Kasumi-1 (cell line): Measurements from ENCODE around the gene FBLN5.
A peak's percentile ranks its signal among the peaks of the same experiment; 100 is the strongest.

Experiments
- DNase-seq, 2 experiments: peaks; one replicate each; lab custom pipeline; 2025; lab: John Stamatoyannopoulos, UW

The FBLN5 gene

DNA sequence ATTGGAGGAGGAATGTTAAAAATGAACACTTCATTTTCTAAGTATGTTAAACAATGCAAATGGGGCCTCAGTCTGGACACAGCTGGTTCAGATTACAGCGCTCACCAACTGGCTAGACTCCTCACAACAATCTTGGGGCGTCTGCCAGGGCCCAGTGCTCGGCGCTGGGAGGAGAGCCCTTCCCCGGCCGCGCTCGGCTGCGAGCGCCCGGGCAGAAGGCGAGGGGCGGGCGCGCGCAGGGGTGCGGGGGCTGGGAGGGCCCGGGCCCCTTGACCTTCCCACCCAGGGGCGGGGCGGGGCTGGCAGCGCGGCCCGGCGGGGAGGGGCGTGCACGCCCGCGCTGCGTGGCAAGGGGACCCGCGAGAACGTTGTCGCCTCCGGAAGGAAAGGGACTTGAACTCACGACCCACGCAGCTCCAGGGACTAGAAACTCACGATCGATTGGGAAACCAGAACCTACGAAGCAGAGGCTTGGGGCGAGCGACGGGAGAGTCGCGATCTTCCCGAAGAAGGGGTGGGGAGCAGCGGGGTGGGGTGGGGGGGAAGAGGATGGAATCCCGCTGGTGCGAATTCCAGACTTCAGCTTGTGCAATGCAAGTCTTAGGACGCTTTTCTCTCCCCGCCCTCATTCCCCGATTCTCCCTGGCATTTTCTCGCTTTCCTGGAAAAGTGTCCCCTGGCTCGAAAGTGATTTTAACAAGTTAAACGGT is at the start of gene FBLN5:
TSS of gene FBLN5 (minus strand) at position 220 of the 710 bp plus-strand sequence. CDS start 465 bp downstream, outside the sequence.
- DNase-seq: no peak

DNA sequence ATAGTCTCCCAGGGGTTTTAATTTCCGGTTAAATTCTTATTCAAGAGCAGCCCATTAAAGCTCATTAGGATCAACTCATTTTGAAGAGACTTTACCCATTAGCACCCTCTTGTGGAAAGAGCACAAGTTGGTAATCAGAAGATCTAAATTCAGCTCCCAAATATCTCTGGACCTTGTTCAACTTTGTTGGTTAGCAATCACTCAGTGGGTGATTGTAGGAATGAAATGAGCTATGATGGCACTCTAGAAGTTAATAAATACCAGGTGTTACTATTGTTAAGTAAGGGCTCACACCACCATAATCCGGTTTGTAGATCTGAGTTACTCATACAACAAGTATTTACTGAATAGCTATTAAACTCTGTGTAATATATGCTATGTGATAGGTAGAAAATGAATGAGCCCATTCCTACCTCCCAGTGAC is 49.5 kb upstream of the FBLN5 start:
- DNase-seq: peak; percentile 61 to 77

DNA sequence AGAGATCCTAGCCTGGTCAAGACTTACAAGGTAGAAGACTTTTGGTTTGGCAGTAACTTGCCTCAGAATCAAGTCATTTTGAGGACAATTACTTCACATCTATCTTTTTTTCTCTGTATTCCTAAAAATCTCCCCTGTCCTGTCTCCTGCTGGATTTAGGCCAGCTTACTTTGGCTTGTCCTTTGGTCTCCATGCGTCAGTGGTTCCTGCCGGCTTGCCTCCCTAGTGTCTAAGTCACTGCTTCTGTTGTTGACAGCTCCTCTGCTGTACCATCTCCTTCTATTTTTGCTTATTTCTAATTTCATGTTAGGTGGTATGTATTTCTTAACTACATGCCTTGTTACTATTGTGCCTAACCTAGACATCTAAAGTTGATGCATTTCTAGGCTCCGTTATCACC is 39.7 kb upstream of the FBLN5 start:
- DNase-seq: no peak

DNA sequence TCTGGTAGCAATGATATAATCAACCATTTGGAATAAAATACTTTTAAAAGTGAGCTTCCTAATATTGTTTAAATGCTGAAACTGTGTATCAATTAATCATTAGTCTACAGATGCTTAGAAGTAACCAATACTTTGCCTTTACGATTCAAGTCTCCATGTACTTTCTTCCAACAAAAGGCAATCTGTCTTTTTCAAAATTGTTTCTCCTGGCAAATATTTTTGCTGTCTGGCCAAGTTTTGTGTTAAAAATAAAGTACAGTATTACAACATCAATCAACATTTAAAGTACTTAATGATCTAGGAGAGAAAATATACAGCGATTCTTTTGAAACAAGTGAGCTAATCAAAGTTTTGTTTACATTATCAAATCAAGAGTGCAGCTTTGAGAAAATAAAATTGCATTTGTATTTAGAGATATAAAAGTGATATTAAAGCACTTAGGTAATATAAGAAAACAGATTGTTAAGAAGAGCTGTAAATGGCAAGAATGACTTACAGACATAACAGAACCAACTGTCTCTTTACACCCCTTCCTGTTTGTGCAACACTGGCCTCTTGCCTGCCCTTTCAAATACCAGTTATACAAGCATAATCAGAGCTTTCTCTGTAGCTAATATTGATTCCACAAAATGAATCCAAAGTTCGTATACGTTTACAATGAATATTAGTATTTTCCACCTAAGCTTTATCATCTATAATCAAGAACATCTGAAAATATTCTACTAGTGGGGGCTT is 38.2 kb upstream of the FBLN5 start:
- DNase-seq: peak; percentile 28 to 35

DNA sequence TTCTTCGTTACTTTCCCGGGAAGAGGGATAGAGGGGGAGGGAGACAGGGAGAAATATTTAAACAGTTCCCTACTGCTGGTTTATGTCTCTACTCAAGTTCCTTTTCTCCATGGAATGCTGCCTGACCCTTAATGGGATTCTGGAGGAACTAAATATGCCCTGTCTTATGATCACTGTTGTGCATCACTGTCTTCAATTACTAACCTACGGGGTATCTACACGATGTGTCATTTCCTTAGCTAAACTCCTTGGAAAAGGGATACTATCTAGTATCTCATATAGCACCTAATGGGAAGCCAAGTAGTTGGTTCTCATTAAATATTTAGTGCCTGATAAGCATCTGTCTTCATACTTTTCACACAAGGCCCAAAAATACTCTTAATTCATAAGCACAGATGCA is 37.5 kb upstream of the FBLN5 start:
- no peak for DNase-seq

DNA sequence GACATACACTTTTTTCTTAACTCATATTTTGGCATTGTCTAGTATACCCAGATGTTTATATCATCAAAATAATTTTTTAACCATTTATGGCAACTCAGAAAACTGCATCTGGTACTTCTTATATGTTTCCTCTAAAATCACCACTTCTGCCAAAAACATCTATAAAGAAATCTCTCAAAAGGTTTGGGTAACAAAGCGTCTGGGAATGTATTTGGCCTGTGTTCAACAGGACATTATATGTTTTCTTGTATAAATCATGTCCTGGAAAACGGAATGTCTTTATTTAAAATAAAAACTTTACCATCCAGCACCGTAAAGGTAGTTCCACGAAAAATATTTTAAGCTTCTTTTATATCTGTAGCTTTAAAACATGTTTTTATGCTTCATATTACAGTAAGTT is 36.1 kb upstream of the FBLN5 start:
- DNase-seq: no peak

DNA sequence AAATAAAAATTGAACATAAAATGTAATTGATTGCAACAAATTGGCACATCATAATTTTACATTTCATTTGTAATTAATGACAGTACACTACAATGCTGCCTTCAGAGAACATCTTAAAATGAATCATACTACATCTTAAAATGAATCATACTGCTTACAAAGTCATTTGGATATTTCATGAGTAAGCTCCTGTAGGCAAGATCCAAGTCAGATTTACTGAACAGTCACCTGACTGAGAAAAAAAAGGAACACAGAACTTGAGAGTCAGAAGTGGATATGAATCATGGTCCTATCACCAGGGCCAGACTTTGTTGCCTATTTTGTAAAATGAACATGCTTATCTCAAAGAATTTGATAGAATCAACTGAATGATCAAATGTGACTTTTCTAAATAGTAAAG is 32.7 kb upstream of the FBLN5 start:
- peak in 1 of 2 experiments; percentile 24 for DNase-seq

DNA sequence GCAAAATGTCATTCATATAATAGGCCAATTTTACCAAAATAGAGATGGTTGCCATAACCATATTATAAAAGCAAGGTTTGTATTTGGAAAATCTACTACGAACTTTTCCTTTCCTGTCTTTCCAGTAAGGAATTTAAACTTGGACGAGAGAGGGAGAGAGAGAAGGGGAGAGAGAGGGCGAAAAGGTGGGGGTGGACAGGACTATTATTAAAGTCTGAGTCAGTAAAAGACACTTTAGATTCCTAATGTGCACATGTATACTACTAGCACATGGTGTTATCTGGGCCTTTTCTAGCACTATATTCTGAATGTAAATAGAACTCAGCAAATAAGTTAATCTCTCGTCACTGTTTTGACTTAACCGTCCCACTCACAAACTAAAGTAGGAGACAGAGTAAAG is 30.4 kb upstream of the FBLN5 start:
- DNase-seq: no peak

DNA sequence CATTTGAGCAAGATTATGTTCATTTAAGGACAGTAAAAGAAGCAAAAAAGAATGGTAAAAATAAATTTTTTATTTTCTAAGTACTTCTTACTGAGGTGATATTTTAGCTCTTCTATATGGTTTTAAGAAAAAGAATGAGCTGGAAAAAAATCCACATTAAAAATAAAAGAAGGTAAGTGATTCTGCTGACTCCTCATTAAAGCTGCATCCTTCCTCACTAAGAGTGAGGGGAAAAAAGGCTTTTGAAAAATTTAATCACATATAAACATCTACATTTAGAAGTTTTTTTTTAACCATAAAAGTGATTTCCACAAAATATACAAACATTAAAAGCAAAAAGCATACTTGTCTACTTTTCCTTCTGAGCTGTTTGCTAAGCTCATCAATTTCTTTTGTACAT is 28.3 kb upstream of the FBLN5 start:
- DNase-seq: no peak

DNA sequence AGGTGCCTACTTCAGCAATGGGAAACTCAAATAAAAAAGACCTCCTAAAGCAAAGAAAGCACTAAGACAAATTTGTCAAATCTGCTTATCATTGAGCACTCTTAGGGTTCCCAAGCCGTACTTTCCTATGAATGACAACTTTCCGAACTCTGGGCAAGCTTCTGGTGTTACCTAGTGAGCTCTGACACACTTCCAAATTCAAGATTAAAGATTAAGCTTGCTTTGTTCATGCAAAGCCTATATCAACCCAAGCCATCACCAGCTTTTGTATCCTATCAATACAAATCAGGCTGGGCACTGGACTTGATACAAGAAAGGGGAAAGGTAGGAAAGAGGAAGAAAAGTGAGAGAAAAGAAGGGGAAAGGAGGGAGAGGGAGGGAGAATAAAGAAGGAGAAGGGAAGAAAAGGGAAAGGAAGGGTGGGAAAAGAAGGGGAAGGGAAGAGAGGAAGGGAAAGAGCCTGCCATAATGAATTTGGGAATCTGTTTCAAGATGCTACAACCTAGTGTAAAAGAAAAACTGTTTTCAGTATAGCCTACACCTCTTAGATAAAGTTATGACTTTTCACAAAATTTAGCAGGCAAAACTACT is 23.8 kb upstream of the FBLN5 start:
- DNase-seq: no peak

DNA sequence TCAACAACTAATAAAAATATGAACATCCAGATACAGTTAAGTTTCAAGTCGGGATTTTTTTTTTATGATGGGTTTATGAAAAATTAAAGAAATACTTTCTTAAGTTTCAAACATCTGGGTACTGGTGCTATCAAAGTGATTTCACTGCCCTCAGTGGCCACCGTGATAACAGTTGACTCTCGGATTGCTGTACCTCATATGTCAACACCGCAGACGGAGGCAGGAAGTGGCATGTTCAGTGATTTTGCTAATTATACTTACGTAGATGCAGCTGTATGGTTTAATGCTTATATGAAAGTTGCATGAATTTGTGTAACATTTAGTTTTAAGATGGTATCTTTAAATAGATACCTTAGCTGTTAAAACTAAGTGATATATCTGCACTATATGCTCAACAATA is 20.8 kb upstream of the FBLN5 start:
- no peak for DNase-seq

GRCh38 chr14:91964724-91965123 is 17.2 kb upstream of the FBLN5 start:
- no peak for DNase-seq

DNA sequence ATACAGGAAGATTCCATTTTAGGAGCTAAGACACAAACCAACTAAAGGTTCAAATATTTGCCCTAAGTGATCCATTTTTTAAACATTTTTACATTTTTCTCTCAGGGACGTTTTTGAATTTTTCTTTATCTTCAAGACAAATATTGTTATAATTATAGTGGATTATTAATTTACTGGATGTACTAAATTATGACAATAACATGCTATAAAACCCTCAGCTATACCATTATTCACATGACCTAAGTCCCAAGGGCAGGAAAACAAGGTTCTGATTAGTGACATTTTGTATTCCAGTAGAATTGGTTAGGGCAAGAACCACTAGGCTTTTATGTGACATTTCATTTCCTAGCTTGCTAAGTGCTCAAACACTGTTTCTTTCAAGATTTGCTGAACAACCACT is 16.5 kb upstream of the FBLN5 start:
- DNase-seq: no peak

GRCh38 chr14:91963465-91963864 is 16.0 kb upstream of the FBLN5 start:
- no peak for DNase-seq

DNA sequence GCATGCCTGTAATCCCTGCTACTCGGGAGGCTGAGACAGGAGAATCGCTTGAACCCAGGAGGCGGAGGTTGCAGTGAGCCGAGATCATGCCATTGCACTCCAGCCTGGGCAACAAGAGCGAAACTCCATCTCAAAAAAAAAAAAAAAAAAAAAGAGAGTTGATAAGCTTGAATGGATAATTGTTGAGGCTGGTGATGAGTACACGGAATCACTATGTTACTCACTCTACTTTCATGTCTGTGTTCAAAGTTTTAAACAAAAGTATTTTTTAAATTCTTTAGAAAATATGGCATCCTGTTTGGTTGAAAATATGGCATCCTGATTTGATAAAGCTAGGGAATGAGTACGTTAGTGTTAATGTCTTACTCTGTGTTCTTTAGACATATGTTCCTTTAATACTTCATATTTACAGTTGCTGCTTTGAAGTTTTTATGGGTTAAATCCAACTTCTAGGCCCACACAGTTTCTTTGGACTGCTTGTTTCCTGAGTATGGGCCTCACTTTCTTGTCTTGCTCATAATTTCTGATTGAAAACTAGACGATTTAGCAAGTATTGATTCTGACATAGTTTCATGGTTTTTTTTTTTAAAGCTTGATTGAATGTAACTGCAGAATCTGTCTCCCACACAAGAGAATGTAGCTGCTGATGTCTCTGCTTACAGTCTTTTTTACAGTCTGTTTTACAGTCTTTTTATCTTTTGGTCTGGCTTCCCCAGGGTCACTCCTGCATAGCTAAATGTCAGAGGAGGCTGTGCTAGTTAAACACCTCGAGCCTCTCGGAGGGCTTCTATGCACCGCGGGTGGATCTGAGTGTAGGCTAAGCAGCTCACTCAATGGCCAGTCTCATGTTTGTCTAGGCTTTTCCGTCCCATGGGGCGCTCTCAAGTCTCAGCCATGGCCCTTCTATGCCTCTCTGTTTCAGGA is 14.1 kb upstream of the FBLN5 start:
- no peak for DNase-seq

- DNase-seq: no peak
These were observed 10.4 kb upstream of the FBLN5 start for GRCh38 chr14:91957876-91958313.

GRCh38 chr14:91956616-91957015 is 9.1 kb upstream of the FBLN5 start:
- no peak for DNase-seq

DNA sequence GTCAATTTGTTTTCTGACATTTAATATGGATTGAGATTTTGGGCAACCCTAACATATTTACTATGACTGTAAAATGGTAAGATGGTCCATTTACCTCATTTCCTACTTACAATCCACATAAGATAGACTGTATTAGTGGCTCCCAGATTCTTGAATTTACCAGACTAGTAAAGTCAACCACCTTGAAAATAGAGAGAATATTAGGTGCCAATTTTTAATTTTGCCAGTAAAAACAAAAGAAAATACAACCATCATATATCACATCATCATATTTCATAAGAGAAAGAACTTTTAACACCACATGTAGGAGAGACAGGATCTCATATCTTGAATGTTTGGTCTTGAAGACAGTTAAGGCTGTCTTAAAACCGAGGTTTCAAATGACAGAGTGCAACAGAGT is 7.7 kb upstream of the FBLN5 start:
- no peak for DNase-seq

DNA sequence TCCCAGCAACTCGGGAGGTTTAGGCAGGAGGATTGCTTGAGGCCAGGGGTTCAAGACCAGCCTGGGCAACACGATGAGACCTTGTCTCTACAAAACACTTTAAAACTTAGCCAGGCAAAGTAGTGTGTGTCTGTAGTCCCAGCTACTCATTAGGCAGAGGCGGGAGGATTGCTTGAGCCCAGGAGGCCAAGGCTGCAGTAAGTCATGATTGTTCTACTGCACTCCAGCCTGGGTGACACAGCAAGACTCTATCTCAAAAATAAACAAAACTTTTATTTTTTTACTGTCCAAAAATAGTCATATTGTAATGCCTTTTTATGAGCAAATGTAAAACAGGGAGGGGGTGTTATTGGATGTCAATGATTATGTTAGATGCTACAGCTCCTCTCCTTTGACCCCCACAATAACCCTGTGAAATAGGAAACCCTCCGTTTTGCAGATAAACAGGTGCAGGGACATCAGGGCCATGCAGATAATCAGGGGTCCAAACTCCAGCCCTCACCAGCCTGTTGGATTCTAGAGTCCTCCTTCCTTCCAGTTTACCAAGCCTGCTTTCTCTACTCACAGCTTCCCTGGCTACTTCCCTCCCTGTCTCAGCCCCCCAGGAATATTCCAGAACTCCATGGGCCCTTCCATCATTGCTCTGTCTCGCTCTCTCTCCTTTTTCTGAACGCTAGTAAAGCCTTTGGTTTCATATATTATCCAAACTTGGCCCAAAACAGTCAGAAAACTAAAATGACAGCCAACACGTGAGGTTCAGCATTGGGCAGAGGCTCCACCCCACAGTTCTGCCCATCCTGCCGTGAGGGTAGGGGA is 5.9 kb upstream of the FBLN5 start:
- no peak for DNase-seq

DNA sequence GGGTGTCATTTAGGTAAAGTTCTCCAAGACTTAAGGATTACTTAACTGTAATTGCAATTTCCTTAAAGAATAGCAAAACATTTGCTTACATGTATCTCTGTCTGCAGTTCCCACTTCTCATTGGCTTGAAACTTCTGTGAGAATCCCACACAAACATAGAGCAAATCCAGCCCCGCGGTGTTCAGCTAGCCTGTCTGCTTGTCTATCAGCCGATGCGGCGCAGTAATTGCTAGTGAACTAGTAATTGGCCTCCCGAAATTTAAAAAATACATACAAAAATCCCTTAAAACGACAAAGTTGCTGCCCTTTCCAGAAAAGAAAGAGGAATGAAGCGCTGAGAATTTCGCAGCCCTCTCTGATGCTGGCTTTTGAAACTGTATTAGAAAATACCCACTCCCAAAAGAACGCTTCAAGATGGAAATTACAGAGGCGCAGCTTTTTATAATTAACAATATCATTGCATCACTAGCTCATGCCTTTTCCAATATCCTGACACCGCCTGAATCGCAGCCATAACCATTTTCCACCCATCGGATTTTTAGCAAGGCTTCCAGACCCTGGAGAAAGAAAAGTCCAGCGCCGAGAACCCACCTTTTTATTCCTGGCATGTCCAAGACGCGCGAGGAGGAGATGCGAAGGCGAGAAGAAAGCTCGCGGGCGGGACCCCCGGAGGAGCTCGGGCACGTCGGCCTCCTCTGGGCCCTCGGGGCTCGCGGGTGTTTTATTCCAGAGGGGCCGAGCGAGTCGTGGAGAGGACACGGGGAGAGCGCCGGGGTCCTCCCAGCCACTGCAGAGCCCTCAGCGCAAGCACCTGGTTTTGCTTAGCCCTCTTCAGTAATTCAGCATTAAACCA is 646 bp downstream of the FBLN5 start:
- DNase-seq: peak in 1 of 2 experiments; percentile 24
